OCI-LY7 (cell line): ENCODE data around the gene RAP1B. TPM values are rescaled to one million over a fixed set of nuclear protein-coding genes. Genes with fewer than 3 reads are reported as not detected.

Source experiments
- BruUV-seq: library from RNA; stranded (reverse); fragments of 400-500 nt; replicated peaks from 2 replicates; lab custom pipeline; 2021; lab: Mats Ljungman, UMichigan
- CTCF ChIA-PET: fragments of 300-600 bp; sonication (Branson Sonifier 250); formaldehyde crosslinking; loops from one replicate; lab custom pipeline; 2022; ENCODE audit warnings: antibody characterized with exemption; ENCODE audit not compliant: unreplicated experiment; lab: Charles Lee
- POLR2A ChIA-PET: fragments of 300-600 bp; sonication (Branson Sonifier 250); formaldehyde crosslinking; loops from one replicate; lab custom pipeline; 2022; ENCODE audit warnings: antibody characterized with exemption; lab: Charles Lee
- DNase-seq: peaks from one replicate; pipeline ENCODE4 v3.0.0-alpha.2; 2015; ENCODE audit warnings: low spot score
- H2AFZ ChIP-seq: fragments of 200-600 bp; sonication (generic), shearing (Covaris generic); 2 replicates; pipeline ENCODE4 v1.6.1; 2014; ENCODE audit warnings: mild to moderate bottlenecking, antibody characterized with exemption, low read length, moderate library complexity
- H3K27ac ChIP-seq: fragments of 200-600 bp; sonication (generic); 2 replicates; pipeline ENCODE4 v1.5.1; 2014; ENCODE audit warnings: mixed run types, low read depth, mild to moderate bottlenecking, moderate library complexity, low read length, inconsistent platforms; ENCODE audit not compliant: poor library complexity, severe bottlenecking
- H3K36me3 ChIP-seq: fragments of 200-600 bp; sonication (generic); 2 replicates; pipeline ENCODE4 v1.6.1; 2014; ENCODE audit warnings: mild to moderate bottlenecking, antibody characterized with exemption, low read length, moderate library complexity, mixed read lengths; ENCODE audit not compliant: insufficient read depth
- H3K4me1 ChIP-seq: fragments of 200-600 bp; sonication (generic); 2 replicates; pipeline ENCODE4 v1.5.1; 2014; ENCODE audit warnings: mild to moderate bottlenecking, low read length; ENCODE audit not compliant: insufficient read depth, poor library complexity, severe bottlenecking
- H3K4me2 ChIP-seq: fragments of 200-600 bp; sonication (generic); 2 replicates; pipeline ENCODE4 v1.6.1; 2014; ENCODE audit warnings: mild to moderate bottlenecking, low read length
- H3K4me3 ChIP-seq: fragments of 200-600 bp; sonication (generic); 2 replicates; pipeline ENCODE4 v1.5.1; 2014; ENCODE audit warnings: mild to moderate bottlenecking, low read depth, low read length; ENCODE audit not compliant: poor library complexity, severe bottlenecking
- H3K79me2 ChIP-seq: fragments of 200-600 bp; sonication (generic); 2 replicates; pipeline ENCODE4 v1.6.1; 2016; ENCODE audit warnings: low read depth, mild to moderate bottlenecking, low read length, moderate library complexity, mixed read lengths; ENCODE audit not compliant: insufficient read depth
- H3K9me2 ChIP-seq: fragments of 200-600 bp; sonication (generic); 2 replicates; pipeline ENCODE4 v1.6.1; 2016; ENCODE audit warnings: mild to moderate bottlenecking, low read length, mixed read lengths; ENCODE audit not compliant: insufficient read depth
- H3K9me3 ChIP-seq: fragments of 200-600 bp; sonication (generic); 2 replicates; pipeline ENCODE4 v1.6.1; 2014; ENCODE audit warnings: mild to moderate bottlenecking, mixed run types, low read length, mixed read lengths
- H4K20me1 ChIP-seq: fragments of 200-600 bp; sonication (generic); 2 replicates; pipeline ENCODE4 v1.6.1; 2014; ENCODE audit warnings: mild to moderate bottlenecking, antibody characterized with exemption, low read length, moderate library complexity, mixed read lengths; ENCODE audit not compliant: insufficient read depth
- EZH2phosphoT487 ChIP-seq: fragments of 200-600 bp; sonication (generic); IDR thresholded peaks from 2 replicates; pipeline ENCODE4 v1.6.1; 2018; ENCODE audit warnings: low read depth, borderline replicate concordance, mild to moderate bottlenecking, mixed run types, antibody characterized with exemption, low read length, moderate library complexity, mixed read lengths
- intact Hi-C: fragments of 100-400 bp; cut with micrococcal nuclease; formaldehyde crosslinking; loops from one replicate; pipeline ENCODE4 v1.10.0; 2022; ENCODE audit not compliant: unreplicated experiment
- total RNA-seq, 2 experiments: library from RNA; depleted of rRNA in 1 of 2; stranded (reverse); fragments of >200 nt in 1 of 2; shearing (Covaris generic) in 1 of 2; gene quantifications; 2 replicates each; pipeline ENCODE4 v1.2.3, GENCODE V29; 2014 to 2022
- TF ChIP-seq, protein P1 (sequence below): fragments of 200-600 bp; sonication (generic); conservative IDR thresholded peaks from 2 replicates; pipeline ENCODE4 v1.5.1; 2014; ENCODE audit warnings: mild to moderate bottlenecking, antibody characterized with exemption, low read length, moderate library complexity, mixed read lengths

Gene RAP1B
- total RNA-seq, 2 experiments from 2014 or later = 100 to 166 TPM

GRCh38 chr12:68614105-68614679, 3.5 kb downstream of the RAP1B start:
- peak overlapping the region; percentile 78 for H3K4me2 ChIP-seq
- intact Hi-C loops = loop anchor here (5.0 kb wide), 2 partner anchors 133 to 622 kb away; partner anchors contain the start of gene SLC35E3
- CTCF ChIA-PET = no interaction called here

GRCh38 chr12:68614769-68615168, 4.1 kb downstream of the RAP1B start:
- Histone ChIP-seq H4K20me1 (peaks cover 60% of the 10 kb centered on the region), H3K4me3 (peak overlapping the region; percentile 95), H3K27ac (peak overlapping the region; percentile 23), H2AFZ (no peak overlapping the region), H3K4me1 (peaks cover 55% of the 10 kb centered on the region), H3K79me2 (peaks cover 85% of the 10 kb centered on the region), H3K36me3 (peaks cover 60% of the 10 kb centered on the region), H3K9me2 (no peaks in the 10 kb centered on the region), H3K9me3 (no peaks in the 10 kb centered on the region), H3K4me2 (peak overlapping the region; percentile 78)
- DNase-seq = no peak
- ChIA-PET POLR2A (interaction anchor here (0.6 to 6.3 kb wide), 7 partner anchors 9 to 945 kb away, joined by 3 to 49 read pairs (median 4); no protein-coding TSS in a partner anchor), CTCF (no interaction called here)
- intact Hi-C loops = loop anchor here (5.0 kb wide), 2 partner anchors 133 to 622 kb away; partner anchors contain the start of gene SLC35E3
- no TSS peak for BruUV-seq
- TF ChIP-seq, protein P1, sequence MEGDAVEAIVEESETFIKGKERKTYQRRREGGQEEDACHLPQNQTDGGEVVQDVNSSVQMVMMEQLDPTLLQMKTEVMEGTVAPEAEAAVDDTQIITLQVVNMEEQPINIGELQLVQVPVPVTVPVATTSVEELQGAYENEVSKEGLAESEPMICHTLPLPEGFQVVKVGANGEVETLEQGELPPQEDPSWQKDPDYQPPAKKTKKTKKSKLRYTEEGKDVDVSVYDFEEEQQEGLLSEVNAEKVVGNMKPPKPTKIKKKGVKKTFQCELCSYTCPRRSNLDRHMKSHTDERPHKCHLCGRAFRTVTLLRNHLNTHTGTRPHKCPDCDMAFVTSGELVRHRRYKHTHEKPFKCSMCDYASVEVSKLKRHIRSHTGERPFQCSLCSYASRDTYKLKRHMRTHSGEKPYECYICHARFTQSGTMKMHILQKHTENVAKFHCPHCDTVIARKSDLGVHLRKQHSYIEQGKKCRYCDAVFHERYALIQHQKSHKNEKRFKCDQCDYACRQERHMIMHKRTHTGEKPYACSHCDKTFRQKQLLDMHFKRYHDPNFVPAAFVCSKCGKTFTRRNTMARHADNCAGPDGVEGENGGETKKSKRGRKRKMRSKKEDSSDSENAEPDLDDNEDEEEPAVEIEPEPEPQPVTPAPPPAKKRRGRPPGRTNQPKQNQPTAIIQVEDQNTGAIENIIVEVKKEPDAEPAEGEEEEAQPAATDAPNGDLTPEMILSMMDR = no peak
- no peak for TF ChIP-seq EZH2phosphoT487

More at GRCh38 chr12:68614105-68614679, 3.5 kb downstream of the RAP1B start:
- Histone ChIP-seq H4K20me1 (peaks cover 54% of the 10 kb centered on the region), H3K4me1 (peaks cover 55% of the 10 kb centered on the region), H3K9me3 (no peaks in the 10 kb centered on the region), H3K9me2 (no peaks in the 10 kb centered on the region), H3K4me3 (peak overlapping the region; percentile 95), H3K36me3 (peaks cover 59% of the 10 kb centered on the region), H3K79me2 (peaks cover 79% of the 10 kb centered on the region), H3K27ac (peak overlapping the region; percentile 23), H2AFZ (no peak overlapping the region)
- no TSS peak for BruUV-seq
- TF ChIP-seq, protein P1 = no peak
- no peak for TF ChIP-seq EZH2phosphoT487
- POLR2A ChIA-PET = interaction anchor here (0.6 to 6.3 kb wide), 9 partner anchors 10 to 945 kb away, joined by 3 to 49 read pairs (median 4); no protein-coding TSS in a partner anchor
- DNase-seq = no peak
